Heart left ventricle (tissue), 16 donors: ENCODE data around the gene TMEM223. TPM values are rescaled to one million over a fixed set of nuclear protein-coding genes. Genes with fewer than 3 reads are reported as not detected.

ENCODE experiments used
- ATAC-seq, 4 donors: fragments of 200-7000 bp; cut with Tn5 transposase; one replicate each; pipeline ENCODE4 v1.9.1; 2020 to 2022; ENCODE audit warnings: moderate library complexity in 4 of 4, mild to moderate bottlenecking in 3 of 4, moderate number of reproducible peaks in 1 of 4
- DNase-seq, 5 donors: peaks; one replicate each; pipeline ENCODE4 v3.0.0-alpha.2; 2020
- H3K27ac ChIP-seq, 12 donors: fragments of 200-600 bp; sonication (generic) in 4 of 12; one replicate each; pipeline versions ENCODE4 v1.5.0 to v1.8.0; 2016 to 2022; ENCODE audit warnings: mild to moderate bottlenecking in 2 of 12
- H3K27me3 ChIP-seq, 9 donors: fragments of 200-600 bp; sonication (generic) in 2 of 9; one replicate each; pipeline versions ENCODE4 v1.5.1 to v1.8.0; 2016 to 2022; ENCODE audit warnings: mild to moderate bottlenecking in 3 of 9
- H3K36me3 ChIP-seq, 9 donors: fragments of 200-600 bp; sonication (generic) in 2 of 9; one replicate each; pipeline versions ENCODE4 v1.5.0 to v1.8.0; 2018 to 2022; ENCODE audit warnings: mild to moderate bottlenecking in 2 of 9
- H3K4me1 ChIP-seq, 12 donors: fragments of 200-600 bp; sonication (generic) in 4 of 12; one replicate each; pipeline versions ENCODE4 v1.5.0 to v1.8.0; 2016 to 2022; ENCODE audit warnings: mild to moderate bottlenecking in 3 of 12
- H3K4me3 ChIP-seq, 12 donors: fragments of 200-600 bp; sonication (generic) in 4 of 12; one replicate each; pipeline versions ENCODE4 v1.5.0 to v1.8.0; 2017 to 2022; ENCODE audit warnings: mild to moderate bottlenecking in 9 of 12, moderate library complexity in 4 of 12
- H3K9me3 ChIP-seq, 12 donors: fragments of 200-600 bp; sonication (generic) in 4 of 12; one replicate each; pipeline versions ENCODE4 v1.5.0 to v1.8.0; 2016 to 2022; ENCODE audit warnings: mild to moderate bottlenecking in 1 of 12
- POLR2A ChIP-seq, 2 donors: fragments of 450-650 bp; IDR thresholded peaks; one replicate each; pipeline ENCODE4 v1.6.1; 2017; ENCODE audit warnings: antibody characterized with exemption in 2 of 2, mild to moderate bottlenecking in 2 of 2, moderate library complexity in 2 of 2
- WGBS, 4 donors: extraction: QIAGEN DNeasy Blood & Tissue Kit in 2 of 4; methylation state at CpG; one replicate each; pipeline versions ENCODE4 v1.1.5 to v1.1.7; 2013 to 2018; 5-methylcytosine and 5-hydroxymethylcytosine counted together
- intact Hi-C, 10 donors: fragments of 100-400 bp; cut with DNase I; formaldehyde crosslinking; loops; one replicate each; pipeline versions ENCODE4 v1.11.1 to v1.14.2; 2022
- polyA plus RNA-seq, 2 donors: library from polyadenylated mRNA; stranded (reverse); fragments of 200-250 nt; gene quantifications; one replicate each; pipeline ENCODE4 v1.2.3, GENCODE V29; 2013
- total RNA-seq, 9 donors: library from RNA; depleted of rRNA in 2 of 9; stranded (reverse); fragments of >200 nt in 2 of 9; fragmentation: NEBNext Ultra II Directional in 3 of 9; extraction: Animal tissue kit (Norgen Biotek cat#: 25700) in 3 of 9; gene quantifications; one replicate each; pipeline versions ENCODE4 v1.1.0 to v1.2.4, GENCODE V29; 2016 to 2023
- TF ChIP-seq, protein P1 (sequence below), 12 donors: fragments of 200-600 bp; sonication (generic) in 4 of 12; IDR thresholded peaks; one replicate each; pipeline versions ENCODE4 v1.5.0 to v1.8.0; 2018 to 2022; ENCODE audit warnings: antibody characterized with exemption in 12 of 12, mild to moderate bottlenecking in 5 of 12
- donor health status: ischemic (EF 13 %, LVEDD 7.1; RV severe dilation, severe dysfunction).
- donor health status: healthy with polysubstance abuse.
- donor health status: DM: no; HTN: yes; CAD: no.
- donor health status: DM: no; HTN: no; CAD: no.
- donor health status: ischemic (EF 25% LVEDD 6.9; RV normal size, moderate dysfunction).
- donor health status: ischemic (EF 25% LVEDD 5.7; RV mildly dilated, moderate dysfunction).
- donor health status: healthy.
- donor health status: DM: yes; HTN: yes; CAD: no.
- donor health status: ischemic (EF 35%, LVEDD 5.7; RV mildly dilated, moderate dysfunction).
- donor health status: nonischemic (EF 11% LVEDD 7.7; RV severe dilation, severe dysfunction).
- donor health status: DM: yes; HTN: yes; CAD: no.
- donor health status: PGD.
- donor health status: ischemic (EF 29% LVEDD 5.4; RV normal size, mild dysfunction).
- donor health status: nonischemic (EF 23%, LVEDD 6.1; RV moderate dilation, normal function).

The TMEM223 gene
- total and polyA plus RNA-seq, 11 donors: 19.0 to 55.6 (median 26.3) TPM

DNA sequence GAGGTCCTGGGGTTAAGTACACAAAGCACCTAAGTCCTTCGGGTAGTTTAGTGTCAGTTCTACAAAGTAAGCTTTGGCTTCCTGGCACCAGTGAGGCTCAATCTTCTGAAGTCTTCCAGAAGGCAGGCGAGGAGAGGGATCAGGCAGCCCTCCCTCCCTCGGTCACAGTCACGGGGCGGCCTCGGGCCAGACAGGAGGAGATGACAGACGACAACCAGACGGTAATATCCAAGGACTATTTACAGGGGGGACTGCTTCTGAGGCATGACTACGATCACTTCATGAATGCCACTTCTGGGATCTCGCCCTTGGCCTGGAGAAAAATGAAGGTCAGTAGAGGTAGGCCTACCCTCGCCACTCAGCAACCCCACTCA is 383 bp upstream of the TMEM223 start:
- Histone ChIP-seq H3K9me3 (no peaks in the 10 kb centered on the region), H3K27ac (peak overlapping the region; percentile 47 to 98 (median 92)), H3K27me3 (no peaks in the 10 kb centered on the region), H3K4me1 (peaks cover 0 to 51% (median 40%) of the 10 kb centered on the region in 12 donors), H3K36me3 (peaks cover 1 to 76% (median 70%) of the 10 kb centered on the region in 9 donors), H3K4me3 (peak overlapping the region in 9 of 12 donors; percentile 64 to 99 (median 96))
- WGBS, 4 donors: 12 to 21% (median 16%) methylated on average over 11 of the region's 11 CpGs
- TF ChIP-seq, protein P1, sequence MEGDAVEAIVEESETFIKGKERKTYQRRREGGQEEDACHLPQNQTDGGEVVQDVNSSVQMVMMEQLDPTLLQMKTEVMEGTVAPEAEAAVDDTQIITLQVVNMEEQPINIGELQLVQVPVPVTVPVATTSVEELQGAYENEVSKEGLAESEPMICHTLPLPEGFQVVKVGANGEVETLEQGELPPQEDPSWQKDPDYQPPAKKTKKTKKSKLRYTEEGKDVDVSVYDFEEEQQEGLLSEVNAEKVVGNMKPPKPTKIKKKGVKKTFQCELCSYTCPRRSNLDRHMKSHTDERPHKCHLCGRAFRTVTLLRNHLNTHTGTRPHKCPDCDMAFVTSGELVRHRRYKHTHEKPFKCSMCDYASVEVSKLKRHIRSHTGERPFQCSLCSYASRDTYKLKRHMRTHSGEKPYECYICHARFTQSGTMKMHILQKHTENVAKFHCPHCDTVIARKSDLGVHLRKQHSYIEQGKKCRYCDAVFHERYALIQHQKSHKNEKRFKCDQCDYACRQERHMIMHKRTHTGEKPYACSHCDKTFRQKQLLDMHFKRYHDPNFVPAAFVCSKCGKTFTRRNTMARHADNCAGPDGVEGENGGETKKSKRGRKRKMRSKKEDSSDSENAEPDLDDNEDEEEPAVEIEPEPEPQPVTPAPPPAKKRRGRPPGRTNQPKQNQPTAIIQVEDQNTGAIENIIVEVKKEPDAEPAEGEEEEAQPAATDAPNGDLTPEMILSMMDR (IDR thresholded peaks at IDR 0.05): no peak
- TF ChIP-seq POLR2A (IDR thresholded peaks at IDR 0.05): no peak
- ATAC-seq (peak; percentile 45 to 71 (median 50)), DNase-seq (peak; percentile 48 to 76 (median 68))
- intact Hi-C loops: loop anchor here in 7 of 10 donors (2.0 to 5.0 kb wide), 4 partner anchors 40 to 50 kb away; partner anchors contain the start of genes STX5 (in 5 of the 7), TEX54 (in 5 of the 7) and WDR74 (in 1 of the 7)

DNA sequence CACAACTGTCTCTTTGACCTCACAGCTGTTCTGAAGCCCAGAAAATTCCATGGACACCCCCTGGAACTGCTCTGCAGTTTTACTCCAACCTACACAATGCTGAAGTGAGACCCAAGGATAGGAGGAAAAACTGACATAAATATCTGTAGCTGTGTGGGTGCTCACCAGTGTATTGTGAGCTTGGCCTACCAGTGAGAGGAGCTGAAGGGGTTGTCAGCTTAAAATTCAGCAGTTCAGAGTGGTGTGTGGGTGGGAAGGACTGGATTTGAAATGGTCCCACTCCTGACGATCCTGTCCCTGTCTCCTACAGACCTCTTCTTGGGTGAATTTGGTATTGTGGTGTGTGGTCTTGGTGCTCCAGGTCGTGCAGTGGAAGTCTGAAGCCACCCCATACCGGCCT is 2.2 kb downstream of the TMEM223 start:
- ATAC-seq (no peak), DNase-seq (no peak)
- Histone ChIP-seq H3K9me3 (no peaks in the 10 kb centered on the region), H3K36me3 (peaks cover 0 to 56% (median 45%) of the 10 kb centered on the region in 9 donors), H3K27ac (peak overlapping the region in 3 of 12 donors; percentile 4 to 82 (median 21)), H3K4me1 (peaks cover 6 to 62% (median 51%) of the 10 kb centered on the region in 12 donors), H3K4me3 (no peak overlapping the region), H3K27me3 (no peaks in the 10 kb centered on the region)
- intact Hi-C loops: loop anchor here in 6 of 10 donors (5.0 kb wide), 2 partner anchors 73 to 93 kb away; partner anchors contain the start of gene SLC3A2 (in 1 of the 6)
- WGBS, 4 donors: 33 to 55% (median 45%) methylated on average over 2 to 3 of the region's 3 CpGs
- TF ChIP-seq, protein P1 (IDR thresholded peaks at IDR 0.05): no peak
- TF ChIP-seq POLR2A (IDR thresholded peaks at IDR 0.05): no peak

DNA sequence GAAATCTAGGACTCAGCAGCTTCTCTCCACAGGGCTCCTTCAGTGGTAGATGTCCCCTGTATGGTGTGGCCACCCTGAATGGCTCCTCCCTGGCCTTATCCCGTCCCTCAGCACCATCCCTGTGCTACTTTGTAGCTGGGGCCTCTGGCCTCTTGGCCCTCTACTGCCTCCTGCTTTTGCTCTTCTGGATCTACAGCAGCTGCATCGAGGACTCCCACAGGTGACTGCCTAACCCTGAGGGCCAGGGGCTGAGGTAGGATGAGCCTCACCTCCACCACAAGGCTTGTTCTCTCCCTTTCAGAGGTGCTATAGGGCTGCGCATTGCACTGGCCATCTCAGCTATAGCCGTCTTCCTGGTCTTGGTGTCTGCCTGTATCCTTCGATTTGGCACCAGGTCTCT is 2.8 kb downstream of the TMEM223 start:
- ATAC-seq: no peak
- Histone ChIP-seq H3K36me3 (peaks cover 0 to 51% (median 40%) of the 10 kb centered on the region in 9 donors), H3K4me3 (peak overlapping the region in 3 of 12 donors; percentile 25 to 95 (median 92)), H3K9me3 (no peaks in the 10 kb centered on the region), H3K27me3 (no peaks in the 10 kb centered on the region), H3K4me1 (peaks cover 6 to 62% (median 51%) of the 10 kb centered on the region in 12 donors), H3K27ac (peak overlapping the region in 7 of 12 donors; percentile 4 to 97 (median 18))
- TF ChIP-seq POLR2A (IDR thresholded peaks at IDR 0.05): no peak
- TF ChIP-seq, protein P1 (IDR thresholded peaks at IDR 0.05): no peak
- no peak for DNase-seq
- intact Hi-C loops: loop anchor here in 6 of 10 donors (5.0 kb wide), 2 partner anchors 73 to 93 kb away; partner anchors contain the start of gene SLC3A2 (in 1 of the 6)
- WGBS, 4 donors: 62 to 74% (median 68%) methylated on average over 5 of the region's 5 CpGs

DNA sequence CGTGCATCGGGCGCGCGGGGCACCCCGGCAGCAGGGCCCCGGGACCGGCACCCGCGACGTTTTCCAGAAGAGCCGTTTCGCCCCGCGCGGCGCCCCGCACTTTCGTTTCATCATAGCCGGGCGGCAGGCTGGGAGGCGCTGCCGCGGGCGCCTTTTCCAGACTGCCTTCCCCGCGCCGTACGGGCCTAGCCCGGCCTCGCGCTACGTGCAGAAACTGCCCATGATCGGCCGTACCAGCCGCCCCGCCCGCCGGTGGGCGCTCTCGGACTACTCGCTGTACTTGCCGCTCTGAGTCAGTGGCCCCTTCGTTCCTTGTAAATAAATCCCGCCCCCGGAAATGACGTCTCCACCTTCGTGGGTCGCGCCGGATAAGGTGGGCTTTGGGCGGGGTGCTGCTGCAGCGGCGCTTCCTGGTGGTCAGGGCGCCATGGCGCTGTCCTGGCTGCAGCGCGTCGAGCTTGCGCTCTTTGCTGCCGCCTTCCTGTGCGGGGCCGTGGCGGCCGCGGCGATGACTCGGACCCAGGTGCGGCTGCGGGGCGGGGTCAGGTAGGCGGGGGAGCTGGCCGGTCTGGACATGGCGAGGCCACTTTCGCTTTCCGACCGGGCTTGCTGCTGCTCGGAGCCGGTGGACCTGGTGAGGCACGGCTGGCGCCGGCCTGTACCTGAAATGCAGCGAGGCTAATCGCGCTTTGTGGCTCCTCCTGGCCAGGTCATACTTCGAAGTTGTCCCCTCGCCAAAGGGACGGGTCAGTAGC is 4.6 kb downstream of the TMEM223 start, which contains the start of gene TMEM179B:
Gene TMEM179B, plus strand, starts transcription at position 398 of the 755 bp plus-strand sequence. Its CDS starts 30 bp downstream, at position 428.
- Histone ChIP-seq H3K27ac (peak within 1 kb of the TSS; percentile 88 to 100 (median 98)), H3K36me3 (peaks cover 0 to 48% (median 32%) of the 10 kb centered on the region in 9 donors), H3K27me3 (no peaks in the 10 kb centered on the region), H3K9me3 (no peaks in the 10 kb centered on the region), H3K4me1 (peaks cover 6 to 54% (median 43%) of the 10 kb centered on the region in 12 donors), H3K4me3 (peak within 1 kb of the TSS; percentile 83 to 100 (median 92))
- intact Hi-C loops: loop anchor here in 9 of 10 donors (2.0 to 5.0 kb wide), 8 partner anchors 16 to 95 kb away; partner anchors contain the start of genes NXF1 (in 1 of the 9), SLC3A2 (in 1 of the 9), STX5 (in 1 of the 9) and TAF6L (in 1 of the 9)
- WGBS, 4 donors: 0% methylated on average over 33 to 88 of the region's 88 CpGs
- TF ChIP-seq, protein P1 (IDR thresholded peaks at IDR 0.05): peak in 6 of 12 donors; percentile 28 to 60 (median 46)
- peak; percentile 81 to 97 for TF ChIP-seq POLR2A (IDR thresholded peaks at IDR 0.05)
- DNase-seq (peak; percentile 96 to 99 (median 99)), ATAC-seq (peak; percentile 81 to 90 (median 89))
